ENCODE data around the gene POP5. TPM values are rescaled to one million over a fixed set of nuclear protein-coding genes. Genes with fewer than 3 reads are reported as not detected.
"Not testable (repeated sequence)": the region's sequence is repeated elsewhere in the genome, so short reads cannot be mapped to it uniquely, and the experiment has no call there.

Gene POP5
- total RNA-seq, 1 donor from 2014 or later, result 26.3 TPM

GRCh38 chr12:120532701-120533238 is 48.4 kb downstream of the POP5 start:
- Histone ChIP-seq H3K27me3 (ENCODE audit: control insufficient read depth, insufficient read depth, low read length) (no peaks in the 10 kb centered on the region), H3K36me3 (ENCODE audit: control insufficient read depth, insufficient read depth, low read length) (peaks cover 2% of the 10 kb centered on the region), H3K4me3 (ENCODE audit: low read depth, low read length) (no peak overlapping the region)
- DNase-seq (ENCODE audit: low read depth) (no peak), FAIRE-seq (no peak)
- TF ChIP-seq CTCF (IDR thresholded peaks at IDR 0.05; ENCODE audit: insufficient read depth, low read length, severe bottlenecking), result no peak

- H3K36me3 ChIP-seq (ENCODE audit: control insufficient read depth, insufficient read depth, low read length); DNase-seq (ENCODE audit: low read depth); H3K27me3 ChIP-seq (ENCODE audit: control insufficient read depth, insufficient read depth, low read length); FAIRE-seq: not testable (repeated sequence)
- peak overlapping the region; percentile 93 for H3K4me3 ChIP-seq (ENCODE audit: low read depth, low read length)
Measured at GRCh38 chr12:120530418-120530761, 50.8 kb downstream of the POP5 start.

GRCh38 chr12:120529641-120530417 is 51.4 kb downstream of the POP5 start:
- TF ChIP-seq CTCF (IDR thresholded peaks at IDR 0.05; ENCODE audit: insufficient read depth, low read length, severe bottlenecking), result peak; percentile 35
- FAIRE-seq (no peak), DNase-seq (ENCODE audit: low read depth) (peak; percentile 74)
- H3K36me3 ChIP-seq (ENCODE audit: control insufficient read depth, insufficient read depth, low read length), result no peaks in the 10 kb centered on the region
- H3K27me3 ChIP-seq (ENCODE audit: control insufficient read depth, insufficient read depth, low read length), result no peaks in the 10 kb centered on the region
- peak overlapping the region; percentile 93 for H3K4me3 ChIP-seq (ENCODE audit: low read depth, low read length)

DNA sequence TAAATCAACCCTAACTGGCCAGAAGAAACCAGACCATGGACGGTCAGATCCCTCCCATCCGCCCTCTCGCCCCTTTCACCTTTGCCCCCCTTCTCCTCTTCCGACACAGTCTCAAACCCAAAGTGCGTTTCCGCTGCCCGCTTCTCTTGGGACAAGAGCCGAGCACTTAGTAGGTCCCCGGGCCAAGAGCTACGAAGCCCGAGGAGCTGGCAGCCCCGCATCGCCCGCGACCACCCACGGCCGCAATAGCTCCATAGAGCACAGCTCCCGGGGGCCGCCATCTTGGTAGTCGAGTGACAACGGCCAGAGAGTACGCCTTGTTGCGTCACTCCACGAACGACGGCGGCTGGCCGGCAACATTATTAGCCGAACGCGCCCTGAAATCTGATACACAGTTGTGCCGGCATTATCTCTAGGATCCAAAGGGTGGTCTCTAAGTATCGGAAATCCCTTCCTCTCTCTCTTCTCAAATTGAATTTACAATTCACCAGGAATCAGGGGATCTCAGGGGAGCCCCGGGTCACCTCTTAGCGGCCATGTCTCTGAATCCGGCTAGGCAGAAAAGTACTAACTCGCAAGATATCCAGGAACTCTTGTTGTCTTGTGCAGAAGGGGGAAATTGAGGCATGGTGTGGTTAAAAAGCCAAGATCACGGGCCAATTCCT is 52.2 kb downstream of the POP5 start, which contains the start of gene COQ5:
Gene COQ5 (minus strand): TSS at position 298 of the 665 bp plus-strand sequence. CDS start 17 bp downstream, at position 281.
- peak within 1 kb of the TSS; percentile 93 for H3K4me3 ChIP-seq (ENCODE audit: low read depth, low read length)
- TF ChIP-seq CTCF (IDR thresholded peaks at IDR 0.05; ENCODE audit: insufficient read depth, low read length, severe bottlenecking), result no peak
- DNase-seq (ENCODE audit: low read depth) (peak; percentile 63), FAIRE-seq (no peak)
- H3K27me3 ChIP-seq (ENCODE audit: control insufficient read depth, insufficient read depth, low read length), result no peaks in the 10 kb centered on the region
- H3K36me3 ChIP-seq (ENCODE audit: control insufficient read depth, insufficient read depth, low read length), result no peaks in the 10 kb centered on the region

Other genes with a start within 250 kb of the POP5 start
- not detected in 2 replicates for gene MSI1, start 212.2 kb downstream of the POP5 start, total RNA-seq
- gene COX6A1, start 143.3 kb downstream of the POP5 start, total RNA-seq, result 659 and 789 TPM in 2 replicates
- 40.5 and 45.2 TPM in 2 replicates for gene TRIAP1, start 135.0 kb downstream of the POP5 start, total RNA-seq
- 15.1 and 21.6 TPM in 2 replicates for gene GATC, start 135.0 kb downstream of the POP5 start, total RNA-seq
- 325 and 349 TPM in 2 replicates for gene SRSF9, start 111.7 kb downstream of the POP5 start, total RNA-seq
- 268 and 325 TPM in 2 replicates for gene DYNLL1, start 85.3 kb downstream of the POP5 start, total RNA-seq
- 32.9 and 38.9 TPM in 2 replicates for gene COQ5, start 52.2 kb downstream of the POP5 start, total RNA-seq
- 138 and 157 TPM in 2 replicates for gene RNF10, start 47.0 kb downstream of the POP5 start, total RNA-seq
- not detected in 2 replicates for gene CABP1, start 59.2 kb upstream of the POP5 start, total RNA-seq
- 60.3 and 61.9 TPM in 2 replicates for gene MLEC, start 105.7 kb upstream of the POP5 start, total RNA-seq
- gene UNC119B, start 129.1 kb upstream of the POP5 start, total RNA-seq, result 12.9 and 19.5 TPM in 2 replicates
- 7.4 and 8.2 TPM in 2 replicates for gene ACADS, start 144.4 kb upstream of the POP5 start, total RNA-seq

All from bronchial epithelial cell (primary cell).